Measurements from ENCODE around the gene DNAJC28. TPM values are rescaled to one million over a fixed set of nuclear protein-coding genes. Genes with fewer than 3 reads are reported as not detected.
A peak's percentile ranks its signal among the peaks of the same experiment; 100 is the strongest.

DNAJC28 gene
- total and polyA plus RNA-seq, 9 of the 15 experiments (the other 6 are each of a cell fraction or from before 2014, with no cell fraction given) = 0.68 to 2.5 (median 1.1) TPM

DNA sequence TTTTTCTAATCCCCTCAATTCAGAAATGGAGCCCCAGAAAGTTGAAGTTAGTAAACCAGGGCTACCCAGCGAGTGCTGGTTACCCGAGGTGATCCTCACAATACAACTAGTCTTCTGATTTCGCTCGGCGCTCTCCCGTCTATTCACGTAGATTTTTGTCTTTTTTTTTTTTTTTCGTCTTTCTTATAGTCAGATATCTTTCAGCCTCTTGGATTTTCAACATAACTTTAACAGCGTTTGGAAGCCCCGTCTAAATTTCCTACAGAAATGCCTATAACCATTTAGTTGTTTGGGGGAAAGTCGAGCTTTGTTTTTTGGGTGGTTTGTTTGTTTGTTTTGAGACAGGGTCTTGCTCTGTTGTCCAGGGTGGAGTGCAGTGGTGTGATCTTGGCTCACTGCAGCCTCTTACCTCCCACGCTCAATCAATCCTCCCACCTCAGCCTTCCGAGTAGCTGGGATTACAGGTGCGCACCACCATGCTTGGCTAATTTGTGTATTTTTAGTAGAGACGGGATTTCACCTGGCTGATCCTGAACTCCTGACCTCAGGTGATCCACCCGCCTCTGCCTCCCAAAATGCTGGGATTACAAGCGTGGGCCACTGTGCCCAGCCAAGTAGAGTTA is 10.9 kb downstream of the DNAJC28 start (continued):
- TF ChIP-seq, protein P1, sequence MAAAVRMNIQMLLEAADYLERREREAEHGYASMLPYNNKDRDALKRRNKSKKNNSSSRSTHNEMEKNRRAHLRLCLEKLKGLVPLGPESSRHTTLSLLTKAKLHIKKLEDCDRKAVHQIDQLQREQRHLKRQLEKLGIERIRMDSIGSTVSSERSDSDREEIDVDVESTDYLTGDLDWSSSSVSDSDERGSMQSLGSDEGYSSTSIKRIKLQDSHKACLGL (CRISPR knock-in tag; IDR thresholded peaks at IDR 0.05; ENCODE audit: borderline replicate concordance, poor library complexity, severe bottlenecking) = no peak
- TF ChIP-seq POLR2AphosphoS5 (IDR thresholded peaks at IDR 0.05; ENCODE audit: control insufficient read depth, insufficient read depth, low read depth, low read length) = no peak
- no peak for TF ChIP-seq XRCC5 (IDR thresholded peaks at IDR 0.05; ENCODE audit: low read depth, low read length)
- TF ChIP-seq, protein P2, sequence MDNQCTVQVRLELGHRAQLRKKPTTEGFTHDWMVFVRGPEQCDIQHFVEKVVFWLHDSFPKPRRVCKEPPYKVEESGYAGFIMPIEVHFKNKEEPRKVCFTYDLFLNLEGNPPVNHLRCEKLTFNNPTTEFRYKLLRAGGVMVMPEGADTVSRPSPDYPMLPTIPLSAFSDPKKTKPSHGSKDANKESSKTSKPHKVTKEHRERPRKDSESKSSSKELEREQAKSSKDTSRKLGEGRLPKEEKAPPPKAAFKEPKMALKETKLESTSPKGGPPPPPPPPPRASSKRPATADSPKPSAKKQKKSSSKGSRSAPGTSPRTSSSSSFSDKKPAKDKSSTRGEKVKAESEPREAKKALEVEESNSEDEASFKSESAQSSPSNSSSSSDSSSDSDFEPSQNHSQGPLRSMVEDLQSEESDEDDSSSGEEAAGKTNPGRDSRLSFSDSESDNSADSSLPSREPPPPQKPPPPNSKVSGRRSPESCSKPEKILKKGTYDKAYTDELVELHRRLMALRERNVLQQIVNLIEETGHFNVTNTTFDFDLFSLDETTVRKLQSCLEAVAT (IDR thresholded peaks at IDR 0.05) = peak in 1 of 2 experiments; percentile 57; a peak in 1 of 4 replicates
- TF ChIP-seq MECOM (CRISPR knock-in tag; IDR thresholded peaks at IDR 0.05) = peak; percentile 52; the same call in 1 of the 2 replicates
- TF ChIP-seq HNRNPH1 (optimal IDR thresholded peaks at IDR 0.05; ENCODE audit: low read depth, low read length) = no peak
- TF ChIP-seq, protein P3, sequence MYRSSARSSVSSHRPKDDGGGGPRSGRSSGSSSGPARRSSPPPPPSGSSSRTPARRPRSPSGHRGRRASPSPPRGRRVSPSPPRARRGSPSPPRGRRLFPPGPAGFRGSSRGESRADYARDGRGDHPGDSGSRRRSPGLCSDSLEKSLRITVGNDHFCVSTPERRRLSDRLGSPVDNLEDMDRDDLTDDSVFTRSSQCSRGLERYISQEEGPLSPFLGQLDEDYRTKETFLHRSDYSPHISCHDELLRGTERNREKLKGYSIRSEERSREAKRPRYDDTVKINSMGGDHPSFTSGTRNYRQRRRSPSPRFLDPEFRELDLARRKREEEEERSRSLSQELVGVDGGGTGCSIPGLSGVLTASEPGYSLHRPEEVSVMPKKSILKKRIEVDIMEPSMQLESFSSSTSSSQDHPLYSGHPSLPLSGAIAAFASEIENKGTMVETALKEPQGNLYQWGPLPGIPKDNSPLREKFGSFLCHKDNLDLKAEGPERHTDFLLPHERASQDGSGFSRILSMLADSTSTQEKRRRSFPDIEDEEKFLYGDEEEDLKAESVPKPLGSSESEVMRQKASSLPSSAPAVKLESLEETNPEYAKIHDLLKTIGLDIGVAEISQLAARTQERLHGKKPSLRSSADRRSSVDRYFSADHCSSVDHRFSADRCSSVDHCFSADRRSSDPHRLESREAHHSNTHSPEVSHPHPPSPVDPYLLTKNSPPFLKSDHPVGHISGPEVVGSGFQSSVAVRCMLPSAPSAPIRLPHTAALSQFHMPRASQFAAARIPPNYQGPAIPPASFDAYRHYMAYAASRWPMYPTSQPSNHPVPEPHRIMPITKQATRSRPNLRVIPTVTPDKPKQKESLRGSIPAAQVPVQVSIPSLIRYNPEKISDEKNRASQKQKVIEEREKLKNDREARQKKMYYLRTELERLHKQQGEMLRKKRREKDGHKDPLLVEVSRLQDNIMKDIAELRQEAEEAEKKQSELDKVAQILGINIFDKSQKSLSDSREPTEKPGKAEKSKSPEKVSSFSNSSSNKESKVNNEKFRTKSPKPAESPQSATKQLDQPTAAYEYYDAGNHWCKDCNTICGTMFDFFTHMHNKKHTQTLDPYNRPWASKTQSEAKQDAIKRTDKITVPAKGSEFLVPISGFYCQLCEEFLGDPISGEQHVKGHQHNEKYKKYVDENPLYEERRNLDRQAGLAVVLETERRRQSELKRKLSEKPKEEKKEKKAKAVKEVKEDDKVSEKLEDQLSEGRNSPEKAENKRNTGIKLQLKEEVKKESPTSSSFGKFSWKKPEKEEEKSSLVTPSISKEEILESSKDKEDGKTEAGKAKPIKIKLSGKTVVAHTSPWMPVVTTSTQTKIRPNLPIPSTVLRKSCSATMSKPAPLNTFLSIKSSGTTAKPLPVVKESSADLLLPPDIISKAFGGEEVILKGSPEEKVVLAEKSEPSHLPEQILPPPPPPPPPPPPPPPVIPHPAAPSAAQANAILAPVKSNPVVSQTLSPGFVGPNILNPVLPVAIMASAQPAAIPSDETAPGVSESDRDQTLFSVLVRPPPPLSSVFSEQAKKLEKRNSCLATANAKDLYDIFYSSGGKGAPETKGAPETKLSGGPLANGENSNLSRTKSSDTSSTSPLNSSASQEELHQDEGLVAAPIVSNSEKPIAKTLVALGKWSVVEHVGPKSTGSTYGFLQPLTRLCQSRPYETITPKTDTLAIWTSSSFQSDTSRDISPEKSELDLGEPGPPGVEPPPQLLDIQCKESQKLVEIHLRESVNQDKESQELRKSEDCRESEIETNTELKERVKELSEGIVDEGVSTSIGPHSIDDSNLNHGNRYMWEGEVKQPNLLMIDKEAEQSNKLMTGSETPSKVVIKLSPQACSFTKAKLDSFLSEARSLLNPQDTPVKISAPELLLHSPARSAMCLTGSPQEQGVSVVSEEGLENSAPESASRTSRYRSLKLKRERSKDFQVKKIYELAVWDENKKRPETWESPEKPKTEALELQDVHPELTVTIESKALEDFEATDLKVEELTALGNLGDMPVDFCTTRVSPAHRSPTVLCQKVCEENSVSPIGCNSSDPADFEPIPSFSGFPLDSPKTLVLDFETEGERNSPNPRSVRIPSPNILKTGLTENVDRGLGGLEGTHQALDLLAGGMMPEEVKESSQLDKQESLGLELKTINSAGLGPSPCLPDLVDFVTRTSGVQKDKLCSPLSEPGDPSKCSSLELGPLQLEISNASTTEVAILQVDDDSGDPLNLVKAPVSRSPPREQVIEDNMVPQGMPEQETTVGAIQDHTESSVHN (IDR thresholded peaks at IDR 0.05; ENCODE audit: borderline replicate concordance in 1 of 2, low read depth in 1 of 2) = 0 out of 4 replicates have a peak, but pooled peaks of 1 of the 2 experiments have one; percentile 31
- 0 out of 4 replicates have a peak, but pooled peaks of 1 of the 2 experiments have one; percentile 60 for TF ChIP-seq CSDE1 (IDR thresholded peaks at IDR 0.05)
- no peak for TF ChIP-seq SIN3B (IDR thresholded peaks at IDR 0.05; ENCODE audit: low read depth)
- no peak for TF ChIP-seq KLF16 (IDR thresholded peaks at IDR 0.05)
- peak; percentile 55 for TF ChIP-seq RBM25 (IDR thresholded peaks at IDR 0.05; ENCODE audit: low read depth, low read length, severe bottlenecking)
- TF ChIP-seq SMARCA5 (IDR thresholded peaks at IDR 0.05) = 0 out of 2 replicates have a peak, but pooled peaks have one; percentile 11
- TF ChIP-seq SMARCE1 (IDR thresholded peaks at IDR 0.05) = peak; percentile 61; the same call in 1 of the 2 replicates

Data from K562 (cell line).